ENCODE measurements around the gene FNDC3B.

DNA sequence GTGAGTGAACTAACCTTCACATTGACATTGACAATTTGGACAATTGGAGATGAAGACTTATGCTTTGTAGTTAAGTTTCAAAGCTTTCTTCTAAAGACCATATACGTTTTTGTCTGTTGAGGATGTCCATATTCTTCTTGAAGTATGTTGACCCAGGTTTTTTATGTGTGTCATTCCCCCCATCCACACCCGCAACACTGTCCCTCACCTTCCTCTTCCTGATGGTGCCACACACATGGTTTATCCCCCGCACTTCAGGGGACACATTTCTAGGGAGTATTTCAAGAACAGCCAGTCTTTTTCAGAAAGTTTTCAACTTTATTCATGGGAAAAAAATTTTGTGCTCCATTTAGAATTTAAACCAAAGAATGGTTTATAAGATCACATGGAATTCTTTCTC lies 303.7 kb downstream of the FNDC3B start:
- TF ChIP-seq CTCF (IDR thresholded peaks at IDR 0.05), result no peak
- no peak for TF ChIP-seq SIN3A (IDR thresholded peaks at IDR 0.05; ENCODE audit: borderline replicate concordance, insufficient read depth, low read depth, low read length)
